MM.1S (cell line): ENCODE results near the gene KLHL12.

Experiments used
- DNase-seq: peaks from one replicate; pipeline ENCODE4 v3.0.0-alpha.2; 2015
- H2AFZ ChIP-seq: fragments of 300-600 bp; sonication (generic); 2 replicates; pipeline ENCODE4 v1.6.0; 2016; ENCODE audit warnings: antibody characterized with exemption, low read length
- H3F3A ChIP-seq: fragments of 300-600 bp; sonication (generic); 2 replicates; pipeline ENCODE4 v1.6.1; 2016; ENCODE audit warnings: mild to moderate bottlenecking, antibody characterized with exemption, low read length, moderate library complexity, mixed read lengths; ENCODE audit not compliant: insufficient read depth
- H3K27ac ChIP-seq: fragments of 300-600 bp; sonication (generic); 2 replicates; pipeline ENCODE4 v1.5.1; 2016; ENCODE audit warnings: mild to moderate bottlenecking, low read length
- H3K27me3 ChIP-seq: fragments of 300-600 bp; sonication (generic); replicated peaks from 2 replicates; pipeline ENCODE4 v1.6.0; 2016; ENCODE audit warnings: low read length; ENCODE audit not compliant: insufficient read depth
- H3K36me3 ChIP-seq: fragments of 300-600 bp; sonication (generic); replicated peaks from 2 replicates; pipeline ENCODE4 v1.6.1; 2016; ENCODE audit warnings: mild to moderate bottlenecking, low read length, mixed read lengths; ENCODE audit not compliant: insufficient read depth
- H3K4me1 ChIP-seq: fragments of 300-600 bp; sonication (generic); 2 replicates; pipeline ENCODE4 v1.6.1; 2016; ENCODE audit warnings: low read length, mixed read lengths
- H3K4me2 ChIP-seq: fragments of 300-600 bp; sonication (generic); 2 replicates; pipeline ENCODE4 v1.6.0; 2016; ENCODE audit warnings: low read depth, low read length
- H3K4me3 ChIP-seq: fragments of 300-600 bp; sonication (generic); 2 replicates; pipeline ENCODE4 v1.5.1; 2016; ENCODE audit warnings: low read length, mixed read lengths
- H3K79me2 ChIP-seq: fragments of 300-600 bp; sonication (generic); 2 replicates; pipeline ENCODE4 v1.6.1; 2016; ENCODE audit warnings: mixed run types, low read length, mixed read lengths
- H3K9ac ChIP-seq: fragments of 300-600 bp; sonication (generic); 2 replicates; pipeline ENCODE4 v1.6.1; 2016; ENCODE audit warnings: low read length, mixed read lengths
- H3K9me2 ChIP-seq: fragments of 300-600 bp; sonication (generic); replicated peaks from 2 replicates; pipeline ENCODE4 v1.6.1; 2016; ENCODE audit warnings: mild to moderate bottlenecking, low read length, mixed read lengths; ENCODE audit not compliant: insufficient read depth
- H3K9me3 ChIP-seq: fragments of 300-600 bp; sonication (generic); replicated peaks from 2 replicates; pipeline ENCODE4 v1.6.1; 2016; ENCODE audit warnings: mild to moderate bottlenecking, low read length, mixed read lengths; ENCODE audit not compliant: insufficient read depth
- H4K20me1 ChIP-seq: fragments of 300-600 bp; sonication (generic); 2 replicates; pipeline ENCODE4 v1.6.1; 2016; ENCODE audit warnings: mild to moderate bottlenecking, low read length, moderate library complexity, mixed read lengths; ENCODE audit not compliant: insufficient read depth
- CTCF ChIP-seq: fragments of 300-600 bp; sonication (generic); IDR thresholded peaks from 2 replicates; pipeline ENCODE4 v1.5.1; 2016; ENCODE audit warnings: antibody characterized with exemption, low read length, mixed read lengths
- EZH2 ChIP-seq: fragments of 300-600 bp; sonication (generic); optimal IDR thresholded peaks from 2 replicates; pipeline ENCODE3; 2017; ENCODE audit warnings: low read depth, mild to moderate bottlenecking, antibody characterized with exemption, low read length, mixed read lengths
- EZH2phosphoT487 ChIP-seq: fragments of 300-600 bp; sonication (generic); IDR thresholded peaks from 2 replicates; pipeline ENCODE4 v1.6.1; 2018; ENCODE audit warnings: antibody characterized with exemption, low read length

Gene KLHL12

GRCh38 chr1:202944438-202944921, 17.4 kb upstream of the KLHL12 start:
- H2AFZ ChIP-seq = no peak overlapping the region
- no peaks in the 10 kb centered on the region for H3K9me3 ChIP-seq
- TF ChIP-seq EZH2 (no peak), CTCF (no peak)
- no peak overlapping the region for H3K27ac ChIP-seq
- no peaks in the 10 kb centered on the region for H4K20me1 ChIP-seq
- no peak overlapping the region for H3K4me3 ChIP-seq
- H3K9me2 ChIP-seq = no peaks in the 10 kb centered on the region
- no peak overlapping the region for H3K9ac ChIP-seq
- no peak for DNase-seq
- H3K36me3 ChIP-seq = peaks cover 31% of the 10 kb centered on the region
- H3F3A ChIP-seq = no peaks in the 10 kb centered on the region
- peaks cover 6% of the 10 kb centered on the region; the same call in 1 of the 2 replicates for H3K79me2 ChIP-seq
- no peaks in the 10 kb centered on the region for H3K4me1 ChIP-seq
- H3K27me3 ChIP-seq = no peaks in the 10 kb centered on the region
- no peak overlapping the region for H3K4me2 ChIP-seq

DNA sequence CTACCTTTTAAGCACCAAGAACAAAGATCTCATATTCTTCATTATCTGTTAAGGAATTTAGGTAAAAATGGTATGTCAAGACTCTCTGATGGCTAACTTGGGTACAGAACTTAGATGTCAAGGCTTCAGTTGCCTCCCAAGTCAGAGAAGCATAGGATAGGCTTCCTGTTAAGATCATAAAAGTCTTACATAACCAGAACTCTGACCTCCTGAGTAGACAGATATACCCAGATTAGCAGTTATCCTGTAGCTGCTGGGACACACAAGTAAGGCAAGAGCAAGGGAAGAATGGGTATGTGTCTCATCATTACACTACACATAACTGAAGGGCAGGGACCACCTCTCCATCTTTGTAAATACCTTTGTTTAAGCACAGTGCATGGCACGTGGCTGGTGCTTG, 15.4 kb upstream of the KLHL12 start:
- H3K9ac ChIP-seq = no peak overlapping the region
- H3K79me2 ChIP-seq = no peaks in the 10 kb centered on the region
- TF ChIP-seq EZH2phosphoT487 (no peak), EZH2 (no peak), CTCF (no peak)
- H3K27me3 ChIP-seq = no peaks in the 10 kb centered on the region
- no peaks in the 10 kb centered on the region for H3K9me3 ChIP-seq
- no peak for DNase-seq
- peaks cover 31% of the 10 kb centered on the region for H3K36me3 ChIP-seq
- no peak overlapping the region for H3K4me3 ChIP-seq
- H2AFZ ChIP-seq = no peak overlapping the region
- no peak overlapping the region for H3K27ac ChIP-seq
- H3K4me2 ChIP-seq = no peak overlapping the region
- no peaks in the 10 kb centered on the region for H3K9me2 ChIP-seq
- no peaks in the 10 kb centered on the region for H3F3A ChIP-seq
- H3K4me1 ChIP-seq = no peaks in the 10 kb centered on the region
- H4K20me1 ChIP-seq = no peaks in the 10 kb centered on the region

DNA sequence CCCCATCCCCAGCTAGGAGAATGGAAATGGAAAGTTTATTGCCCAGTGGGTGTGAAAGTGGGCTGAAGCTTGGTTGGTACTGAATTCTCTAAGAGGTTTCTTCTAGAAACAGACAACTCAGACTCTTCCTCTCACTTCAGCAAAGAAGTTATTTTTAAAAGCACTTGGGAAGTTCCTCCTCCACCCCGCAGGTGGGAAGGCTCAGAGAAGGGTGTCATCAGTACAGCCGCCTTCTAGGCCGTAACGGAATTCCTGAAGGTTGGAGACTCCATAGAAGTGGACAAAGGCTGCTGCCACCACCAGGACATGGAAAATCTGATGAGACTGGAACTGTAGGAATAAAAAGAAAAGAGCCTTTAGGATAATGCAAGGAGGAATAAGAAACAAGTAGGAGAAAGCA, 14.3 kb upstream of the KLHL12 start:
- Histone ChIP-seq H3K36me3 (peaks cover 30% of the 10 kb centered on the region), H3K4me1 (no peaks in the 10 kb centered on the region), H3K27ac (no peak overlapping the region), H3F3A (no peaks in the 10 kb centered on the region), H4K20me1 (no peaks in the 10 kb centered on the region), H3K9ac (no peak overlapping the region), H3K79me2 (no peaks in the 10 kb centered on the region), H3K4me2 (no peak overlapping the region), H2AFZ (no peak overlapping the region), H3K9me2 (no peaks in the 10 kb centered on the region), H3K4me3 (no peak overlapping the region), H3K27me3 (no peaks in the 10 kb centered on the region), H3K9me3 (no peaks in the 10 kb centered on the region)
- TF ChIP-seq CTCF = no peak
- no peak for TF ChIP-seq EZH2phosphoT487
- TF ChIP-seq EZH2 = no peak
- DNase-seq = no peak
